WTC11 (cell line): ENCODE data around the gene MS4A13. TPM values are rescaled to one million over a fixed set of nuclear protein-coding genes. Genes with fewer than 3 reads are reported as not detected.

Experiments used
- ATAC-seq: fragments of 200-7000 bp; cut with Tn5 transposase; 2 replicates; pipeline ENCODE4 v1.10.0; 2021; ENCODE audit warnings: mild to moderate bottlenecking, moderate library complexity
- CTCF ChIA-PET: fragments of 300-600 bp; sonication (Branson Sonifier 250); formaldehyde crosslinking; loops from one replicate; lab custom pipeline; 2021; ENCODE audit warnings: antibody characterized with exemption; lab: Charles Lee
- POLR2A ChIA-PET: fragments of 350-600 bp; sonication (Branson Sonifier 250); formaldehyde crosslinking; loops from one replicate; lab custom pipeline; 2021; ENCODE audit warnings: antibody characterized with exemption; lab: Charles Lee
- DNase-seq: peaks from one replicate; pipeline ENCODE4 v3.0.0; 2021; ENCODE audit warnings: low spot score
- H3K27ac Mint-ChIP-seq: 2 replicates; pipeline ENCODE4 v1.8.0; 2021; ENCODE audit warnings: mixed read lengths
- H3K27me3 Mint-ChIP-seq: 2 replicates; pipeline ENCODE4 v1.8.0; 2021; ENCODE audit warnings: low read depth, mild to moderate bottlenecking, moderate library complexity, mixed read lengths
- H3K36me3 Mint-ChIP-seq: 2 replicates; pipeline ENCODE4 v1.8.0; 2021; ENCODE audit warnings: mixed read lengths
- H3K4me1 Mint-ChIP-seq: 2 replicates; pipeline ENCODE4 v1.8.0; 2022; ENCODE audit warnings: mixed read lengths
- H3K4me3 Mint-ChIP-seq: 2 replicates; pipeline ENCODE4 v1.8.0; 2021; ENCODE audit warnings: mild to moderate bottlenecking, moderate library complexity, mixed read lengths
- H3K9me3 Mint-ChIP-seq: 2 replicates; pipeline ENCODE4 v1.8.0; 2021; ENCODE audit warnings: mixed read lengths
- ATF6 ChIP-seq: sonication (generic); formaldehyde crosslinking; IDR thresholded peaks from 2 replicates; pipeline ENCODE4 v1.8.1; 2023; ENCODE audit warnings: mild to moderate bottlenecking, missing genetic modification reagents
- E2F5 ChIP-seq: sonication (generic); formaldehyde crosslinking; IDR thresholded peaks from 2 replicates; pipeline ENCODE4 v1.8.1; 2022; ENCODE audit warnings: mild to moderate bottlenecking, moderate library complexity, missing genetic modification reagents
- EMX1 ChIP-seq: fragments of 250-450 bp; sonication (Bioruptor Pico); IDR thresholded peaks from 2 replicates; pipeline ENCODE4 v1.8.0; 2021; ENCODE audit warnings: mild to moderate bottlenecking
- JAZF1 ChIP-seq: fragments of 250-450 bp; sonication (Bioruptor Pico); IDR thresholded peaks from 2 replicates; pipeline ENCODE4 v1.9.0; 2021; ENCODE audit warnings: moderate library complexity, mild to moderate bottlenecking, inconsistent platforms
- JUN ChIP-seq: sonication (generic); formaldehyde crosslinking; IDR thresholded peaks from 2 replicates; pipeline ENCODE4 v1.8.0; 2023; ENCODE audit warnings: mild to moderate bottlenecking, missing genetic modification reagents
- SMAD4 ChIP-seq: sonication (generic); formaldehyde crosslinking; IDR thresholded peaks from 2 replicates; pipeline ENCODE4 v1.8.0; 2022; ENCODE audit warnings: mild to moderate bottlenecking, missing genetic modification reagents
- STAT6 ChIP-seq: sonication (generic); formaldehyde crosslinking; conservative IDR thresholded peaks from 2 replicates; pipeline ENCODE4 v1.8.1; 2023; ENCODE audit warnings: mild to moderate bottlenecking, low read depth, missing genetic modification reagents, moderate library complexity
- ZMAT4 ChIP-seq: fragments of 250-450 bp; sonication (Bioruptor Pico); IDR thresholded peaks from 2 replicates; pipeline ENCODE4 v1.9.0; 2021; ENCODE audit warnings: mild to moderate bottlenecking
- ZNF281 ChIP-seq: sonication (generic); formaldehyde crosslinking; IDR thresholded peaks from 2 replicates; pipeline ENCODE4 v1.8.0; 2023; ENCODE audit warnings: mild to moderate bottlenecking, missing genetic modification reagents
- ZNF671 ChIP-seq: fragments of 250-450 bp; sonication (Bioruptor Pico); IDR thresholded peaks from 2 replicates; pipeline ENCODE4 v1.8.0; 2021; ENCODE audit warnings: mild to moderate bottlenecking
- total RNA-seq: library from RNA; stranded (reverse); gene quantifications from 3 replicates; pipeline ENCODE4 v1.2.3, GENCODE V29; 2021
- TF ChIP-seq, protein P1 (sequence below): sonication (generic); formaldehyde crosslinking; IDR thresholded peaks from 2 replicates; pipeline ENCODE4 v1.8.1; 2022; ENCODE audit warnings: low read depth, mild to moderate bottlenecking, moderate library complexity, missing genetic modification reagents, borderline replicate concordance
- TF ChIP-seq, protein P2 (sequence below): fragments of 250-450 bp; sonication (Bioruptor Pico); IDR thresholded peaks from 2 replicates; pipeline ENCODE4 v1.9.0; 2021; ENCODE audit warnings: mild to moderate bottlenecking, borderline replicate concordance
- TF ChIP-seq, protein P3 (sequence below): sonication (generic); formaldehyde crosslinking; IDR thresholded peaks from 2 replicates; pipeline ENCODE4 v1.8.1; 2023; ENCODE audit warnings: mild to moderate bottlenecking, moderate library complexity, missing genetic modification reagents

MS4A13 gene
- total RNA-seq, 1 experiment from 2014 or later = not detected

- Mint-ChIP-seq H3K9me3 (peaks cover 23% of the 10 kb centered on the region), H3K4me1 (peaks cover 19% of the 10 kb centered on the region), H3K27ac (peak overlapping the region; percentile 67; the same call in 1 of the 2 replicates), H3K36me3 (peaks cover 21% of the 10 kb centered on the region), H3K4me3 (no peak overlapping the region), H3K27me3 (peaks cover 4% of the 10 kb centered on the region)
- DNase-seq (no peak), ATAC-seq (no peak)
- no peak for TF ChIP-seq JAZF1
- no peak for TF ChIP-seq ZNF671
- TF ChIP-seq EMX1 (CRISPR knock-in tag) = no peak
- no peak for TF ChIP-seq STAT6 (CRISPR knock-in tag)
- no peak for TF ChIP-seq ZNF281
- TF ChIP-seq, protein P1, sequence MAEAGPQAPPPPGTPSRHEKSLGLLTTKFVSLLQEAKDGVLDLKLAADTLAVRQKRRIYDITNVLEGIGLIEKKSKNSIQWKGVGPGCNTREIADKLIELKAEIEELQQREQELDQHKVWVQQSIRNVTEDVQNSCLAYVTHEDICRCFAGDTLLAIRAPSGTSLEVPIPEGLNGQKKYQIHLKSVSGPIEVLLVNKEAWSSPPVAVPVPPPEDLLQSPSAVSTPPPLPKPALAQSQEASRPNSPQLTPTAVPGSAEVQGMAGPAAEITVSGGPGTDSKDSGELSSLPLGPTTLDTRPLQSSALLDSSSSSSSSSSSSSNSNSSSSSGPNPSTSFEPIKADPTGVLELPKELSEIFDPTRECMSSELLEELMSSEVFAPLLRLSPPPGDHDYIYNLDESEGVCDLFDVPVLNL (CRISPR knock-in tag) = no peak
- no peak for TF ChIP-seq ZMAT4
- no peak for TF ChIP-seq JUN
- TF ChIP-seq SMAD4 = no peak
- no peak for TF ChIP-seq ATF6 (CRISPR knock-in tag)
- no peak for TF ChIP-seq E2F5 (CRISPR knock-in tag)
- TF ChIP-seq, protein P2, sequence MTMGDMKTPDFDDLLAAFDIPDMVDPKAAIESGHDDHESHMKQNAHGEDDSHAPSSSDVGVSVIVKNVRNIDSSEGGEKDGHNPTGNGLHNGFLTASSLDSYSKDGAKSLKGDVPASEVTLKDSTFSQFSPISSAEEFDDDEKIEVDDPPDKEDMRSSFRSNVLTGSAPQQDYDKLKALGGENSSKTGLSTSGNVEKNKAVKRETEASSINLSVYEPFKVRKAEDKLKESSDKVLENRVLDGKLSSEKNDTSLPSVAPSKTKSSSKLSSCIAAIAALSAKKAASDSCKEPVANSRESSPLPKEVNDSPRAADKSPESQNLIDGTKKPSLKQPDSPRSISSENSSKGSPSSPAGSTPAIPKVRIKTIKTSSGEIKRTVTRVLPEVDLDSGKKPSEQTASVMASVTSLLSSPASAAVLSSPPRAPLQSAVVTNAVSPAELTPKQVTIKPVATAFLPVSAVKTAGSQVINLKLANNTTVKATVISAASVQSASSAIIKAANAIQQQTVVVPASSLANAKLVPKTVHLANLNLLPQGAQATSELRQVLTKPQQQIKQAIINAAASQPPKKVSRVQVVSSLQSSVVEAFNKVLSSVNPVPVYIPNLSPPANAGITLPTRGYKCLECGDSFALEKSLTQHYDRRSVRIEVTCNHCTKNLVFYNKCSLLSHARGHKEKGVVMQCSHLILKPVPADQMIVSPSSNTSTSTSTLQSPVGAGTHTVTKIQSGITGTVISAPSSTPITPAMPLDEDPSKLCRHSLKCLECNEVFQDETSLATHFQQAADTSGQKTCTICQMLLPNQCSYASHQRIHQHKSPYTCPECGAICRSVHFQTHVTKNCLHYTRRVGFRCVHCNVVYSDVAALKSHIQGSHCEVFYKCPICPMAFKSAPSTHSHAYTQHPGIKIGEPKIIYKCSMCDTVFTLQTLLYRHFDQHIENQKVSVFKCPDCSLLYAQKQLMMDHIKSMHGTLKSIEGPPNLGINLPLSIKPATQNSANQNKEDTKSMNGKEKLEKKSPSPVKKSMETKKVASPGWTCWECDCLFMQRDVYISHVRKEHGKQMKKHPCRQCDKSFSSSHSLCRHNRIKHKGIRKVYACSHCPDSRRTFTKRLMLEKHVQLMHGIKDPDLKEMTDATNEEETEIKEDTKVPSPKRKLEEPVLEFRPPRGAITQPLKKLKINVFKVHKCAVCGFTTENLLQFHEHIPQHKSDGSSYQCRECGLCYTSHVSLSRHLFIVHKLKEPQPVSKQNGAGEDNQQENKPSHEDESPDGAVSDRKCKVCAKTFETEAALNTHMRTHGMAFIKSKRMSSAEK (CRISPR knock-in tag) = no peak
- TF ChIP-seq, protein P3, sequence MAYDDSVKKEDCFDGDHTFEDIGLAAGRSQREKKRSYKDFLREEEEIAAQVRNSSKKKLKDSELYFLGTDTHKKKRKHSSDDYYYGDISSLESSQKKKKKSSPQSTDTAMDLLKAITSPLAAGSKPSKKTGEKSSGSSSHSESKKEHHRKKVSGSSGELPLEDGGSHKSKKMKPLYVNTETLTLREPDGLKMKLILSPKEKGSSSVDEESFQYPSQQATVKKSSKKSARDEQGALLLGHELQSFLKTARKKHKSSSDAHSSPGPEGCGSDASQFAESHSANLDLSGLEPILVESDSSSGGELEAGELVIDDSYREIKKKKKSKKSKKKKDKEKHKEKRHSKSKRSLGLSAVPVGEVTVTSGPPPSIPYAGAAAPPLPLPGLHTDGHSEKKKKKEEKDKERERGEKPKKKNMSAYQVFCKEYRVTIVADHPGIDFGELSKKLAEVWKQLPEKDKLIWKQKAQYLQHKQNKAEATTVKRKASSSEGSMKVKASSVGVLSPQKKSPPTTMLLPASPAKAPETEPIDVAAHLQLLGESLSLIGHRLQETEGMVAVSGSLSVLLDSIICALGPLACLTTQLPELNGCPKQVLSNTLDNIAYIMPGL (CRISPR knock-in tag) = no peak
- POLR2A ChIA-PET = no interaction called here
- CTCF ChIA-PET = interaction anchor here (0.6 to 1.6 kb wide), 3 partner anchors 165 to 256 kb away, joined by 3 to 6 read pairs (median 3); no protein-coding TSS in a partner anchor
Measured at GRCh38 chr11:60528934-60529333, 13.7 kb downstream of the MS4A13 start.
